AG08396 (cell line): ENCODE data around the gene ACBD6.

ENCODE experiments used
- DNase-seq: peaks from one replicate; pipeline ENCODE4 v3.0.0; 2012; ENCODE audit warnings: low spot score, mixed read lengths

Gene ACBD6

DNA sequence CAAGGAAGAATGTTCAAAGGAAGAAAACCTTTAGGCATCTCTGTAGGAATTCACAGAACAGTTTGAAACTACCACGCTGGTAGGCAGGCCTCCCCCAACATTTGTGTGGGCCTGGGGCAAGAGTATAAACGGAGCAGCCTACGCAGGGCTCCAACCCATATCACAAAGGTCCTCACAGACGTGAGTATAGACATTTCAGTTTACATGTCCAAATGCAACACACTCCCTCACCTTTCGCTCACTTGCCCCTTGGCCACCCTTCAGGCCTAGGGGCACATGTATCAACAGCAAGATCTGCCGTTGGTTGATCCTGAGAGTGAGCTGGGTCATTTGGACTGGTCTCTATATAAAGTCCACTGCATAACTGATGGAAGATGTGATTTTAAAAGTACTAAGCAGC, 133.3 kb downstream of the ACBD6 start:
- DNase-seq: no peak

DNA sequence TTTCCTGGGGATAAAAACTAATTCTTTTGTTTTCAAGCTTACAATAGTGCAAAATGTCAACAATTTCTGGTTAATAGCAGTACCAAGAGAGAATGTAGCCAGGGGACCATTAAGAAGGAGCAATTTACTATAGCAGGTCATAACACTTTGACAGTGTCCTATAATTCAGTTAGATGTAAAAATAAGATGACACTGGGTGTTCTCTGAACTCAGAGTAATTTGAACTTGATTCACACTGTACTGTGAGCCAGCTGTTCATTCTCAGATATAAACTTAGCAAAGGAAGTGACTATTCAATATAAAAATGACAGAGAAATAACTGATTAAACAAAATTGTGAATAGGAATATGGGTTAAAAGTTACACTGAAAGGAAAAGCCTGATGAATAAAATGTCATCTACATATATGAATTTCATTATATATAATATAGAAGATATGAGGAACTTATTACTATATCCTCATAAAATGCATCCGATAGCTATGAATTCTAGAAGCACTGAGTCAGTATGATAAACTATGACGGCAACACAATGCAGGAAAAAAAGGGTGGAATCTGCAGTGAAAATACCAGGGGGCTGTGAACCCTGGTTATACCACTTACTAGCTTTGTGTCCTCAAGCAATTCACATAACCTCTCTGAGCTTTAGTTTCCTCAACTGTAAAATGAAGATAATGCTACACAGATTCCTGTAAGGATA, 135.9 kb downstream of the ACBD6 start:
- DNase-seq: no peak

DNA sequence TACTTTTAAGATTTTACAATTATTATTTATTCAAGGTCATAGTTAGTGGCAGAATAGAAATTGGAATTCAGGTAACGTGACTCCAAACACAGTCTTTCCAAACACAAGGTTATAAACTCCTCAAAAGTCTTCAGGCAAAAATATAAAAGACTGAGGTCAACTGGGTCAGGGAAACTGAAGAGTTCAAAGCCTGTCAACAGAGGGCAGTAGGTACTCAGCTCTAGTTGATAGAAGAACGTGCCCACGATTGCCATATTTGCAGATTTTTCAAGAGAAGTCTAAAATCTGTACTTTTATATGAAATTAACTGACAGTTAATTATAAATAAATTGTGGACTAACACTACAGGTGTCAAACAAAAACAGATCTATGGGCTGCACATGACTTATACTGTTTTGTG, 137.3 kb downstream of the ACBD6 start:
- DNase-seq: no peak

DNA sequence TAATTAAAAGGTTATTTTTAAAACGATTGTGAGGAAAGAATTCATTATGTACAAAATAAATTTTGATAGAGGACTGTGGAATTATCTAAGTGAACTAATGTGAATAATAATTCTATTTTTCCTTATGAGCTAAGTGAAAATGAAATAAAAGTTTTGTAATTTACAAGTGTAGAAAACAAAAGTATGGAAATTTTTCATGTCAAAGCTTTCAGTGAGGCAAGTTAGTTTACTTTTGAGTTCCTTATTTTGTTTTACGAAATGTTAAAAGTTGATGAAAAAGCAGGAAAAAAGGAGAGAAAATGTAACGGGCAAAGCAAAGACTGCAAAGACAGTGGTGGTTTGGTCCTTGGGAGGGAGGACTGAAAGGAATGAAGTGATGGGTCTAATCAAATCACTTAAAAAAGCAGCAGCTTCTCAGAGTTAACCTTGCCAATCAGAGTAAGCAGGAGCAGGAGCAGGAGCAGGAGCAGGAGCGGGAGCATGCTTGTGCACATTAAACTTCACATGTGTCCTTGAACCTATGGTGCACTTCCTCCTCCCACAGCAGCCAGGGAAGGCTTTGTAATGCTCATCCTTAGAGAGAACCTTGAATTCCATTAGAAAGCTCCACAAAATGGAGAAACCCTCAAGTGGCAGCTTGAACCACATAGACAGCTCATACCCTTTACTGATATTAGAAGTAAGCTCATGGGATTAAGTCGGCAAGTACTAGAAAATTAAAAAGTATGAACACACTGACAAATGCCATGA, 139.0 kb downstream of the ACBD6 start:
- no peak for DNase-seq

DNA sequence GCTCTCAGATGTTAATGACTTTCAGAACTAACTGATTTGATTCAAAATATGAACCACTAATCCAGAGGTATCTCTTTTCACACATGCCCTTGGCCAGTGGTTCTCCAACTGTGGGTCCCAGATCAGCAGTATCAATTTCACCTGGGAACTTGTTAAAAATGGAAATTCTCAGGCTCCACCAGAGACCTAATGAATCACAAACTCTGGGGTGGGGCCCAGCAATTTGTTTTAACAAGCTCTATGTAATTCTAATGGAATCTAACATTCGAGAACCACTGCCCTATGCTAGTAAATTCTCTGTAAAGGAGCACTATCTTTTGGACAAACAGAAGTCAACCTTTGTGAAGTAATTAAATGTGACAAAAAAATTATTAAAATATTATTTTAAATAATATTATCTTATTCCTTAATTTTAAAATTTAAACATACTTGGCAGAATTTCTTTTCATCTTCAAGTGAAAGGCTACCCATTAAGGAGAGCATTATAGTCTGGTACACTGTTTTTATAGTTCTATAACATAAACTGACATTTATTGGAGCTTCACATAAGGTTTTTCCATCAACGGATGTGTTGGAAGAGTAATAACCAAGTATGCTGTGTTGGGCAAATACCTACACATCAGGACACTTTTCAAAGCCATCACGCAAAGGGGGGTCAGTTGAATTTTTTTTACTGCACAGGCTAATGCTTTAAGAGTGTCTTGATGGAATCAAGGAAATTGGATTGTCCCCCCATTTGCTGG, 141.9 kb downstream of the ACBD6 start:
- peak; percentile 15 for DNase-seq

DNA sequence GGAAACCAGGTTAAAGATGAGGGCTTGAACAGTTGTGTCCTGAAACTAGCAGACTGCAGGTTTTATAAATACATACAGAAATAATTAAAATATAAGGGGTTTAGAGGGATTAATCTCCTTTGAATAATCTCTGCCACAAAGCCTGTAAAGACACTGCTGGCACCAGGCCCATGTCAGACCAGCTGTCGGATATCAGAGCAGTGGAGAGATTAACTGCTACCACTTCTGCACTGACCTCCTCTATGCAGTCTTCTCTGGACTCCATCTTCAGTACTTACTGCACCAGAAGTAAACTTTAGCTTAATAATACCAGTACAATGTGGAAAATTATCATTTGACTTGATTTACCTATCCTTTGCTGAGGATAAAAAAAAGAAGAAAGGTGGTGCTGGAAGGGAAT, 143.7 kb downstream of the ACBD6 start:
- DNase-seq: peak; percentile 20

DNA sequence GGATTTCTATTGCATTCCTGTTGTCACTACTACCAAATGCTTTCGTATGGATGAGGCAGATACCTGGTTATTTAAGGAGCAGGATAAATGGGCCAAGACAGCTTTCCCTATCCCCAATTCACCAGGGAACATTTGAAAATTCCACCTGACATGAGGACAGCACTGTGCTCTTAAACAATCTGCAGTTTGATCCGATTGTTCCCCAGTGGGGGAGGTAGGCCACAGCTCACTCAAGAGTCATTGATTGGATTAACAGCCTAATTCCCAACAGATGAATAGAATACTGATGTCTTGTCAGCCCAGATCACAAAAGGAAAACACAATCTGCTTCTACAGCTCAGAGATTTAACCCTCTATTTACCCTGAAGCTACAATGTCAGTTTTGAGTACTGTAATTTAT, 148.4 kb downstream of the ACBD6 start:
- DNase-seq: no peak

DNA sequence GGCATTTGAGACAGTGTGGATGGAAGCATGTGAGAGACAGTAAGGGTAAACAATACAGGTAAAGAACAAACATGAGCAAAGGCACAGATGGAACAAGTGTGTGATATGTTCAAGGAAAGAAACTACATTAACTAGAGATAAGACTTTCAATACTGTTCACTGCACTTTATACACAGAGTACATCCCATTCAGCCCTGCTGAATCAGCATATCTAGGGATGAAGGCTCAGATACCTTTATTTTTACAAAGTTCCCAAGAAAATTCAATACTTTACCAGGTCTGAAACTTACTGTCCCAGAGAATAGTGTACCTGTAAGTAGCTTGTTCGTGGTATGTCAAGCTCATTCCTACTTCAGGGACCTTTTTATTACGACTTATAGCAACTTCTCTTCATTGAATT, 149.8 kb downstream of the ACBD6 start:
- DNase-seq: no peak

DNA sequence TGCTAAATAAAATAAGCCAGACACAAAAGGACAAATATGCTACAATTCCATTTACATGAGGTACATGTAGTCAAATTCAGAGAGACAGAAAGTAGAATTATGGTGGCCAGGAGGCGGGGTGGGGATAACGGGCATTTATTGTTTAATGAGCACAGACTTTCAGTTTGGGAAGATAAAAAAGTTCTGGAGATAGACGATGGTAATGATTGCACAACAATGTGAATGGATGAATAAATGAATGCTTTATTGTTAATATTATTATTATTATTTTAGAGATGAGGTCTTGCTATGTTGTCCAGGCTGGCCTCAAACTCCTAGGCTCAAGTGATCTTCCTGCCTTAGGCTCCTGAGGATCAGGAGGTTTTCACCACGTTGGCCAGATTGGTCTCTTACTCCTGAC, 150.4 kb downstream of the ACBD6 start:
- DNase-seq: no peak

DNA sequence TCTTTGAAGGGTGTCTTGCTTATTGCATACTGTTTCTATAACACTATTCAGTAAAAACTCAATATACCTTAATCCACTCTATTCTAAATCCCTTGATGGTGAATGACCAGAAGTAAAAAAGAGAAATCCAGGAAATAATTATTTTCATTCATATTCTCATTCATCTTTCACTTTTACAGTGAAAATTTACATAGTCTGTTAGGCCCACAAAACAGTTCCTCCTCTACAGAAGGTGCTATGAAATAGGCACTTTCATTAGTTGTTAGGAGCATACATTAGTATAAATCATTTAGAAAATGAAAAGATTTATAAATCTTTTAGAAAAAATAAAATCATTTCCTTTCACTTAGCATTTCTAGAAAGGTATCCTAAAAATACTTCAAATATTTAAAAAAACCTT, 157.2 kb downstream of the ACBD6 start:
- DNase-seq: no peak

DNA sequence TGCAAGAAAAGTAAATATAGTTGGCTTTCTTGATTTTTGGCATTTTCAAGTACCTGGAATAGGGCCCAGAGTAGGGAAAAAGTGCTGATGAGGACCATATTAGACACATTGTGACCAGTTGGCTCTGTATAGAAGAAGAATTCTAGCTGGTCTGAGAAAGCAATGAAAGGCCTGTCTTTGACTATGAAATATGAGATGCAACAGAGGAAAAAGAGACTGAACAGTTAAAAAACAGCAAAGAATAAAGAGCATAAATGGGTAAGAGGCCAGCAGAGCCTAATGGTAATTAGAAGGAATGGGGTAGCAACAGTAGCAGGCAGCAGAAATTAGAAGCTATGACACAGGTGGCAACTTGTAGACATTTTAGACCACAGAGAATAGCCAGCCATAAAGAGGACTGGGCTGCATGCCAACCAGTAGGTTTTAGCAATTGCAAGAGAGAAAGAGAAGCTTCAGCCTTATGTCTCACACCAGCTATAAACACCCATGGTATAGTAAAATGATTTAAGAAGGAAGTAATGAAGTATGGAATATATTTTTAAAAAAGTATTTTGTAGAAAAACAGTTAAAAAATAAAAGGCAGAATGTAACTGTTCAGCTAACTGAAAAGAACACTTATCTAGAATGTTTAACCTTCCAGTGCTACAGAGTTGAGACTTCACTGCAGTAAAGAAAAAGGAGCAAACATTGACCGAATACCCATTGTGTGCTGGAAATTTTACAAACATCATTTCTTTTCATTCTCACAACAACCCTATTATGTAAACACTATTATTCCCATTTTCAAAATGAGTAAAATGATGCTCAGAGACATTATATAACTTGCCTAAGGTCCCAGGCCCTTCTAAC, 158.2 kb downstream of the ACBD6 start:
- no peak for DNase-seq

DNA sequence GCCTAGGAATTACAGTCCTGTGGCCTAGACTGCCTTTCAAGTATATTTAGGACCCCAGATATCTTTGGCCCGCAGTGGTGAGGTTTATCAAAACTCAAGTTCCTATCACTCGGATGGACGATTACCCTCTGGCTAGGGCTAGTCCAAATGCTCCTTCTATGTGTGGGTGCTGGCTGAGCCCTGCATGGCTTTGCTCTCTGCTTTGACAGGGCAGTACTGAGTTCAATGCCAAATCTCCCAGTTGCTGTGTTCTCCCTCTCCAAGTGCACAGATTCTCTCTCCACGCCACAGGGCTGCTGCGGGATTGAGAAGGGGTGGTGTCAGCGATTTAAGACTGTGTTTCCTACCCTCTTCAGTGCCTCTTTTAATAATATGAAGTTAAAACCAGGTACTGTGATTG, 175.3 kb downstream of the ACBD6 start:
- DNase-seq: no peak

DNA sequence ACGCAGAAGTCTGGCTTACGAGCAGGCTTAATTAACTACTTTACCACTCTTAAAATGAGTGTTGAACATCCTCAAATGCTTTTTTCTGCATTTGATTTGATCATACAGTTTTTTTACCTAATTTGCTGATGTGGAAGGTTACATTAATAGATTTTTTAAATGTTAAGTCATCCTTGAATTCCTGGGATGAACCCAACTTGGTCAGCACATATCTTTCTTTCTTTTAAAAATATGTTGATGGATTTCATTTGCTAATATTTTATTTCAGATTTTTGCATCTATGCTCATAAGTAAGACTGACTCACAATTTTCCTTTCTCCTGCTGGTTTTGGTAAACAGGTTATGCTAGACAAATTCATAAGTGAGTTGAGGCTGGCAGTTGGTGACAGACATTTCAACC, 189.5 kb downstream of the ACBD6 start:
- DNase-seq: no peak

DNA sequence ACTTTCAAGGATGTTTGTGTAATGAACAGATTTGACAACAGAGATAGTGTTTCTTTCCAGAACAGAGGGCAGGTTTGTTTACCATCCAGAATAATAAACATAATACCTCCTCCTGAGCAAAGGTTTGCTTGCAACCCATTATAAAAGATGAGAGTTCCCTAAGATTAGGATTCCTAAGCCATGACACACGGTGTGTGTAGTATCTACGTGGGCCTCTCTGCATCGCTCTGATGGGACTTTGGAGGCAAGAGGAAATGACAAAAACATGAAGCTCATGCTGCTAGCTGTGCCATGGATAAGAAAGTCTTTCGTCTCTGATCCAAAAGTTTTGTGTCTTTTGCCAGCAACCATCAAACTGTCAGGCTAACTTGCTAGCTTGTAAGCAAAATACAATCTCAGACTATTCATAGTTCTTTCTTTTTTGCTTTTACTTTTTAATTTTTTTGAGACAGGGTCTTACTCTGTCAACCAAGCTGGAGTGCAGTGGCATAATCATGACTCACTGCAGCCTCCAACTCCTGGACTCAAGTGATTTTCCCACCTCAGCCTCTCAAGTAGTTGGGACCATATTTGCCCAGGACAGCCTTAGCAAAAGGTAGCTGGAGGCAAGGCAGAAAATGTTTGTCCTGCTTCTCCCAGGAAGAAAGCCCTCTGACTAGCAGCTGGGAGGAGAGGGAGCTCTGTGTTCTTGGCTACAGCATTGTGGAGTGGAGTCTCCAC, 191.2 kb downstream of the ACBD6 start:
- DNase-seq: peak; percentile 13

DNA sequence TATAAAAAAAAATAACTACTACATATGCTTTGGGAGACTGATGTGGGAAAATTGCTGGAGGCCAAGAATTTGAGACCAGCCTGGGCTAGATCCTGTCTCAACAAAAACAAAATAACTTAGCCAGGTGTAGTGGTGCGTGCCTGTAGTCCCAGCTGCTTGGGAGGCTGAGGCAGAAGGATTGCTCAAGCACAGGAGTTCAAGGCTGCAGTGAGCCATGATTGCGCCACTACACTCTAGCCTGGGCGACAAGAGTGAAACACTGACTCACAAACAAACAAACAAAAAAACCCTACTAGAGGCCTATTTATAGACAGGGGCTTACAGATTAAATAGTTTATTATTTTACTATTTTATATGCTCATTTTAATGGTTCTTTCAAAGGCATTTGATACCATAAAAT, 192.3 kb downstream of the ACBD6 start:
- DNase-seq: no peak

DNA sequence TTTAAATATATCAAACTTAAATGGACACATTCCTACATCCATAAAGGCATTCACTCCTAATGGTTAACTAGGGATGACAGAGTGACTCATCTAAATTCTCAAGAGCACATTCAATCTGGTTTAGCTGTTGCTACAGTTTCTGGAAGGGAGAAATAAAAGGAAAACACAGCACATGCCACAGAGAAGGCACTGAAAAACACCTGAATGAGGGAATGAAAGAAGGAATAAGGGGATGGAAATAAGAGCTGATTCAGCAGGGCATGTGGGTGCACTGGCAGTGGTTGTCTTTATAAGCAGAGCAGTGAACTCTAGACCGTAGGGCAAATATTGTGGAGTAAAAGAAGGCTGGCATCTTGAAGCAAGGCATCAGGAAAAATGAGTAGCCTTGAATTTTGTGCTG, 193.0 kb downstream of the ACBD6 start:
- DNase-seq: peak; percentile 23

DNA sequence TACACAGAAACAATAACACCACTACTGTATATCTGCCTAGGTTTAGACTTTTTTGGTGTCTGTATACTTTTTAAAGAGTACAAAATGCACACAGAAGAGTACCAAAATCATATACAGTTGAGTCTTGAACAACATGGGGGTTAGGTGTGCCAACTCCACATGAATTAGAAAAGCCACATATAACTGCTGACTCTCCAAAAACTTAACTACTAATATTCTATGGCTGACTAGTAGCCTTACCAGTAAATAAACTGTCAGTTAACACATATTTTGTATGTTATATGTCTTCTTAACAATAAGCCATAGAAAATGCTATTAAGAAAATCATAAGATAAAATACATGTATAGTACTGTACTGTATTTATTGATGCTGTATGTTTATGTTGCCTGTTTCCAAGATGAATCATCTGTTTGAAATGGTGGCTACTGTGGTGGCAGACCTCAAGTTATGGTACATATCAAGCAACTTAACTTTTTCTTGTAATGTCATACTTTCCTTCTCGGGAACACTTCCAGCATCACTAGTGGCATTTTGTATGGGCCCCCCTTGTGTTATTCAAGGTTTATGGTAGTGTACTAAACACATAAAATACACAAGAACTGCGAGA, 201.1 kb downstream of the ACBD6 start:
- no peak for DNase-seq

DNA sequence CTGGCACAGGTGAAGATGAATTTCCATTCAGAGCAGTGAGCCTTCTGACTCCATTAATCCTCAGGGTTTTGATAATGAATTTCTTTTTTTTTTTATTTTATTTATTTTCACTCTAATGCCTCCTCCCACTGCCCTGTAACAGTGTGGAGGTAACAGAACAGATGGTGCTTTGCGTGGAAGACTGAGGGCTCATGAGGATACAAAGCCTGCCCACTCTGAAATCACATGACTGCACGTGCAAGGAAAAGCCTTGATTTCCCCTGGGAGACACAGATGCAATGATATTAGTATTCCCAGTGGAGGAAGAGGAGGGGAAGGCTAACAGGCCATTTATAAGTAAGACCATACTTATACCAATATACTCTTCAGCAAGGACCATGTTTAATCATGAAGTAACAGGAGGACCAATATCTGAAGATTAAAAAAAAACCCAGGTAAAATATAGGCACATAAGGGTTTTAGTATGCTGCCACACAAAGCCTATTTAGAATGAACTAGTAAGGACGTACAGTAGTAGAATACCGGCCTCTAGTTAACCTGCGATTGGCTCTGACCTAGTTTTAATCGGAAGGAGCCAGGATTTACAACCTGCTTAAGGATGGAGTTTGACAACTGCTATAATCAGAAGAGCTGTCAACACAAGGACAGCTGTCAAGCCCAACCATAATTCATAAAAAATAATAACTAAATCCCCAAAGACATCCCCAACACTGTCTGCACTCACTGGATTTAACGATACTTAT, 202.7 kb downstream of the ACBD6 start:
- DNase-seq: no peak

DNA sequence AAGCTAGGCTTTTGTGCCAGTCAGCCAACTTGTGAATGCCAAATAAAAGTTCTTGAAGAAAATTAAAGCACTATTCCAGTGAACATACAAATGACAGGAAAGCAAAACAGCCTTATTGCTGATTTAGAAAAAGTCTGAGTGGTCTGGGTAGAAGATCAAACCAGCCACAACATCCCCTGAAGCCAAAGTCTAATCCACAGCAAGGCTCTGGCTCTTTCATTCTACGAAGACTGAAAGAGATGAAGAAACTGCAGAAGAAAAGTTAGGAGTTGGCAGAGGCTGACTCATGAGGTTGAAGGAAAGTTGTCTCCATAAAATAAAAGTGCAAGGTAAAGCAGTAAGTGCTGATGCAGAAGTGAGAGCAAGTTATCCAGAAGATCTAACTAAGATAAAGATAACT, 206.4 kb downstream of the ACBD6 start:
- no peak for DNase-seq

DNA sequence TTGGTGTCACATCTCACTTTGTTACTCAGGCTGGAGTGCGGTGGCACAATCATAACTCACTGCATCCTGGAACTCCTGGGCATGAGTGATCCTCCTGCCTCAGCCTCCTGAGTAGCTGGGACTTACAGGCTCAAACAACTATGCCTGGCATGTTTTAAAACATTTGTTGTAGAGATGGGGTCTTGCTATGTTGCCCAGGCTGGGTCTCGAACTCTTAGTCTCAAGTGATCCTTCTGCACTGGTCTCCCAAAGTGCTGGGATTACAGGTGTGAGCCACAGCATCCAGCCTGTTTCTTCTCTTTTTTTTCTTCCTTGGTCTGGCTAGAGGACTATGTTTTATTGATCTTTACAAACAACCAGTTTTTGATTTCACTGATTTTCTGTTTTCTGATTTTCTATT, 207.7 kb downstream of the ACBD6 start:
- no peak for DNase-seq
